Caco-2 (cell line): ENCODE data around the gene PLIN5. TPM values are rescaled to one million over a fixed set of nuclear protein-coding genes. Genes with fewer than 3 reads are reported as not detected.
A peak's percentile ranks its signal among the peaks of the same experiment; 100 is the strongest.

Source experiments
- BruUV-seq: library from RNA; stranded (reverse); fragments of 400-500 nt; replicated peaks from 2 replicates; lab custom pipeline; 2021; lab: Mats Ljungman, UMichigan
- CTCF ChIA-PET: fragments of 300-600 bp; sonication (Branson Sonifier 250); formaldehyde crosslinking; loops from one replicate; lab custom pipeline; 2022; ENCODE audit warnings: antibody characterized with exemption; lab: Charles Lee
- POLR2A ChIA-PET: fragments of 300-600 bp; sonication (Branson Sonifier 250); formaldehyde crosslinking; loops from one replicate; lab custom pipeline; 2022; ENCODE audit warnings: antibody characterized with exemption; lab: Charles Lee
- DNase-seq, 2 experiments: peaks; one replicate each; pipeline versions ENCODE4 v3.0.0 to v3.0.0-alpha.2; 2020 to 2022
- H3K27me3 ChIP-seq: replicated peaks from 2 replicates; pipeline ENCODE4 v1.6.0; 2011; ENCODE audit warnings: low read length; ENCODE audit not compliant: control insufficient read depth, insufficient read depth
- H3K36me3 ChIP-seq: 2 replicates; pipeline ENCODE4 v1.5.1; 2011; ENCODE audit warnings: low read length; ENCODE audit not compliant: control insufficient read depth, insufficient read depth
- H3K4me1 ChIP-seq: fragments of 250-450 bp; sonication (Bioruptor Pico); 2 replicates; pipeline ENCODE4 v1.5.1; 2020; ENCODE audit warnings: mild to moderate bottlenecking
- H3K4me3 ChIP-seq: 2 replicates; pipeline ENCODE4 v1.5.1; 2011; ENCODE audit warnings: low read depth, mild to moderate bottlenecking, control low read depth, low read length
- H3K9me3 ChIP-seq: fragments of 250-450 bp; sonication (Bioruptor Pico); 2 replicates; pipeline ENCODE4 v1.5.1; 2020; ENCODE audit warnings: mild to moderate bottlenecking, moderate library complexity
- H3K27ac Mint-ChIP-seq: one replicate; pipeline ENCODE4 v1.8.0; 2022; ENCODE audit warnings: mixed read lengths; ENCODE audit not compliant: unreplicated experiment
- H3K27me3 Mint-ChIP-seq: one replicate; pipeline ENCODE4 v1.8.0; 2022; ENCODE audit warnings: mixed read lengths; ENCODE audit not compliant: insufficient read depth, unreplicated experiment
- H3K36me3 Mint-ChIP-seq: one replicate; pipeline ENCODE4 v1.8.0; 2022; ENCODE audit warnings: mild to moderate bottlenecking, mixed read lengths; ENCODE audit not compliant: insufficient read depth, unreplicated experiment
- H3K4me1 Mint-ChIP-seq: one replicate; pipeline ENCODE4 v1.8.0; 2022; ENCODE audit warnings: low read depth, mixed read lengths; ENCODE audit not compliant: unreplicated experiment
- H3K4me3 Mint-ChIP-seq: one replicate; pipeline ENCODE4 v1.8.0; 2022; ENCODE audit warnings: mild to moderate bottlenecking, moderate library complexity, mixed read lengths; ENCODE audit not compliant: unreplicated experiment
- H3K9me3 Mint-ChIP-seq: one replicate; pipeline ENCODE4 v1.8.0; 2022; ENCODE audit warnings: mixed read lengths; ENCODE audit not compliant: unreplicated experiment
- CTCF ChIP-seq, 2 experiments: fragments of 200-600 bp in 1 of 2; IDR thresholded peaks; 1 replicate in 1 of 2; 2 replicates in 1 of 2; pipeline versions ENCODE4 v1.5.1 to v1.8.0; 2011 to 2022; ENCODE audit warnings: antibody characterized with exemption in 1 of 2, control low read depth in 1 of 2, inconsistent platforms in 1 of 2, low read depth in 1 of 2, low read length in 1 of 2, mild to moderate bottlenecking in 1 of 2, moderate library complexity in 1 of 2; ENCODE audit not compliant: insufficient read depth in 1 of 2, severe bottlenecking in 1 of 2, unreplicated experiment in 1 of 2
- intact Hi-C: fragments of 100-400 bp; cut with micrococcal nuclease; formaldehyde crosslinking; loops from one replicate; pipeline ENCODE4 v1.10.0; 2022; ENCODE audit not compliant: unreplicated experiment
- total RNA-seq: library from RNA; stranded (reverse); gene quantifications from 2 replicates; pipeline ENCODE4 v1.2.3, GENCODE V29; 2022

PLIN5 gene
- total RNA-seq, 1 experiment from 2014 or later, result 0.73 TPM

GRCh38 chr19:4474514-4475022 is 60.5 kb downstream of the PLIN5 start:
- Mint-ChIP-seq H3K9me3 (no peaks in the 10 kb centered on the region), H3K4me1 (peaks cover 6% of the 10 kb centered on the region), H3K36me3 (peaks cover 13% of the 10 kb centered on the region), H3K27me3 (no peaks in the 10 kb centered on the region), H3K4me3 (peak overlapping the region; percentile 44), H3K27ac (no peak overlapping the region)
- ChIA-PET CTCF (no interaction called here), POLR2A (no interaction called here)
- no peak for DNase-seq
- no TSS peak for BruUV-seq
- Histone ChIP-seq H3K36me3 (no peaks in the 10 kb centered on the region; the same call in 1 of the 2 replicates), H3K4me3 (no peak overlapping the region), H3K4me1 (peaks cover 4% of the 10 kb centered on the region; the same call in 1 of the 2 replicates), H3K27me3 (no peaks in the 10 kb centered on the region), H3K9me3 (no peaks in the 10 kb centered on the region)
- no peak for TF ChIP-seq CTCF (IDR thresholded peaks at IDR 0.05; ENCODE audit: insufficient read depth in 1 of 2, low read depth in 1 of 2, low read length in 1 of 2, severe bottlenecking in 1 of 2, unreplicated experiment in 1 of 2)
- intact Hi-C loops, result no loop called here

GRCh38 chr19:4473763-4474513 is 61.1 kb downstream of the PLIN5 start:
- no peak overlapping the region for H3K27ac Mint-ChIP-seq
- H3K4me3 ChIP-seq, result no peak overlapping the region; the same call in 1 of the 2 replicates
- no peaks in the 10 kb centered on the region for H3K27me3 Mint-ChIP-seq
- no peaks in the 10 kb centered on the region for H3K9me3 ChIP-seq
- peaks cover 6% of the 10 kb centered on the region for H3K4me1 Mint-ChIP-seq
- intact Hi-C loops, result no loop called here
- H3K4me1 ChIP-seq, result peaks cover 4% of the 10 kb centered on the region; the same call in 1 of the 2 replicates
- H3K36me3 Mint-ChIP-seq, result peaks cover 13% of the 10 kb centered on the region
- POLR2A ChIA-PET, result no interaction called here
- H3K4me3 Mint-ChIP-seq, result peak overlapping the region; percentile 44
- no peaks in the 10 kb centered on the region for H3K27me3 ChIP-seq
- no peaks in the 10 kb centered on the region for H3K9me3 Mint-ChIP-seq
- no peak for DNase-seq
- CTCF ChIA-PET, result no interaction called here
- BruUV-seq, result no TSS peak
- no peaks in the 10 kb centered on the region; the same call in 1 of the 2 replicates for H3K36me3 ChIP-seq
- TF ChIP-seq CTCF (IDR thresholded peaks at IDR 0.05; ENCODE audit: insufficient read depth in 1 of 2, low read depth in 1 of 2, low read length in 1 of 2, severe bottlenecking in 1 of 2, unreplicated experiment in 1 of 2), result no peak

GRCh38 chr19:4473011-4473762 is 61.8 kb downstream of the PLIN5 start:
- no peak for TF ChIP-seq CTCF (IDR thresholded peaks at IDR 0.05; ENCODE audit: insufficient read depth in 1 of 2, low read depth in 1 of 2, low read length in 1 of 2, severe bottlenecking in 1 of 2, unreplicated experiment in 1 of 2)
- no peaks in the 10 kb centered on the region for H3K9me3 Mint-ChIP-seq
- peak overlapping the region; percentile 87 for H3K4me3 ChIP-seq
- no TSS peak for BruUV-seq
- DNase-seq, result no peak
- no peaks in the 10 kb centered on the region for H3K27me3 Mint-ChIP-seq
- ChIA-PET CTCF (interaction anchor here (0.7 kb wide), 1 partner anchor 120 kb away, joined by 3 read pairs; no protein-coding TSS in a partner anchor), POLR2A (no interaction called here)
- H3K4me1 Mint-ChIP-seq, result peaks cover 6% of the 10 kb centered on the region
- H3K27me3 ChIP-seq, result no peaks in the 10 kb centered on the region
- no peaks in the 10 kb centered on the region for H3K9me3 ChIP-seq
- peak overlapping the region; percentile 35 for H3K27ac Mint-ChIP-seq
- intact Hi-C loops, result no loop called here
- peaks cover 4% of the 10 kb centered on the region; the same call in 1 of the 2 replicates for H3K4me1 ChIP-seq
- peaks cover 12% of the 10 kb centered on the region for H3K36me3 Mint-ChIP-seq
- H3K36me3 ChIP-seq, result no peaks in the 10 kb centered on the region; the same call in 1 of the 2 replicates
- no peak overlapping the region for H3K4me3 Mint-ChIP-seq
